Measurements from ENCODE around the gene FAM89B.

DNA sequence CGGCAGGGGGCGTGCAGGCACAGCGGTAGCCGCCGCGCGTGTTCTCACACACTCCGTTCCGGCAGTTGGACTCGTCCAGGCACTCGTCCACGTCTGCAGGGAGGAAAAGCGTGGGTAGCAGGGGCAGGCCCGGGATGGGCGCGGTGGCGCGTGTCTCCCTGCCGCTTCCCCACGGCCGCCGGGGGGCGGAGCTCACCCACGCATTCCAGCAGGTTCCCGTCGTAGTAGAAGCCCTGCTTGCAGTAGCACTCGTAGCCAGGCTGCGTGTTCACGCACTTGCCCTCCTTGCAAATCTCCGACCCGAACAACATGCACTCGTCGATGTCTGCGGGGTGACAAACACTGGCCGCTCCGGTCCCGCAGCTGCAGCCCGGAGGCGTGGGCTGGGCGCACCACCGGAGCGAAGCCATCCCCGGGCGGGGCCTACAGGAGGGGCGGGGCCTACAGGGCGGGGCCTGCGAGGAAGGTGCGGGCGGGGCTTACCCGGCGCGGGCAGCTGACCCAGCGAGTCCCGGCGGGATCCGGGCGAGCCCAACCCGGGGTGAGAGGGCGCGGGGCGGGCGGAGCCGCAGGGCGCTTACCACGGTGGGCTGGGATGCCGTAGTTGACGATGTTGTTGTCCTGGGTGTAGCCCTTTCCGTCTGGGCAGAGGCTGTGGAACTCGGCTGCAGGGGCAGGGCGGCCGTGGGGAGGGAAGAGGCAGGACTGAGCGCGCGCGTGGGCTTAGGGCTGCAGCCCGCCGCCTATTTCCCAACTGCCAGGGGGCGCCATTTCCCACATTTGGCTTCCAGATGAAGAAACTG is 31.8 kb upstream of the FAM89B start:
- TF ChIP-seq, protein P1, sequence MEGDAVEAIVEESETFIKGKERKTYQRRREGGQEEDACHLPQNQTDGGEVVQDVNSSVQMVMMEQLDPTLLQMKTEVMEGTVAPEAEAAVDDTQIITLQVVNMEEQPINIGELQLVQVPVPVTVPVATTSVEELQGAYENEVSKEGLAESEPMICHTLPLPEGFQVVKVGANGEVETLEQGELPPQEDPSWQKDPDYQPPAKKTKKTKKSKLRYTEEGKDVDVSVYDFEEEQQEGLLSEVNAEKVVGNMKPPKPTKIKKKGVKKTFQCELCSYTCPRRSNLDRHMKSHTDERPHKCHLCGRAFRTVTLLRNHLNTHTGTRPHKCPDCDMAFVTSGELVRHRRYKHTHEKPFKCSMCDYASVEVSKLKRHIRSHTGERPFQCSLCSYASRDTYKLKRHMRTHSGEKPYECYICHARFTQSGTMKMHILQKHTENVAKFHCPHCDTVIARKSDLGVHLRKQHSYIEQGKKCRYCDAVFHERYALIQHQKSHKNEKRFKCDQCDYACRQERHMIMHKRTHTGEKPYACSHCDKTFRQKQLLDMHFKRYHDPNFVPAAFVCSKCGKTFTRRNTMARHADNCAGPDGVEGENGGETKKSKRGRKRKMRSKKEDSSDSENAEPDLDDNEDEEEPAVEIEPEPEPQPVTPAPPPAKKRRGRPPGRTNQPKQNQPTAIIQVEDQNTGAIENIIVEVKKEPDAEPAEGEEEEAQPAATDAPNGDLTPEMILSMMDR (IDR thresholded peaks at IDR 0.05; ENCODE audit: insufficient read depth, low read length, poor library complexity, severe bottlenecking): peak; percentile 79
- TF ChIP-seq EZH2phosphoT487 (conservative IDR thresholded peaks at IDR 0.05; ENCODE audit: low read length): no peak

Measured in SU-DHL-6 (cell line).